ENCODE data around the gene TLE4. TPM values are rescaled to one million over a fixed set of nuclear protein-coding genes. Genes with fewer than 3 reads are reported as not detected.

Gene TLE4
- polyA plus RNA-seq, 1 donor (not counting 4 experiments of a cell fraction or from before 2014, with no cell fraction given), result 14.7 TPM

DNA sequence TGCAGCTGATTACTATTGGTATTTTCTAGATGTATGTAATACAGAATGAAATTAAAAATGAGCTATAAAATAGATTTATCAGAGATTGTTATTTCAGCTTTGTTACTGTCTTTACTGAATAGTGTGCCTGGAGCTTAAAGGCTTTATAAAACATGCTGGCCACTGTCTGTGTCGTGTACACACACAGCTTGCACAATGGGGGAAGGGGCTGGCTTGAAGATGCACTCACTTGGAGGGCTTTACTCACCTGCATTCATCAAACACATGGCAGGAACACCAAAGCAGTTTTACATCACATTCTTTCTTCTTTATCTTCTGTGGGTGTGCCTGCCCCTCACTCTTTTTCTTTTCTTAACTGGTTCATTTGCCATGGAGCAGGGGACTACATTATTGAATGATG is 60.9 kb downstream of the TLE4 start:
- dilution Hi-C loops (cut with MboI; ENCODE audit: extremely low pct_ligation_motif_present, low sequenced_read_pairs), result no loop called here
- Histone ChIP-seq H3K27me3 (ENCODE audit: control insufficient read depth, extremely low read depth, insufficient read depth, low read length) (no peaks in the 10 kb centered on the region), H3K4me3 (ENCODE audit: control insufficient read depth in 2 of 3, extremely low read depth in 1 of 3, insufficient read depth in 2 of 3, low read depth in 1 of 3, low read length in 3 of 3) (no peak overlapping the region), H4K20me1 (ENCODE audit: control insufficient read depth, extremely low read depth, insufficient read depth, low read length) (no peaks in the 10 kb centered on the region), H3K36me3 (ENCODE audit: control insufficient read depth in 2 of 2, extremely low read depth in 1 of 2, insufficient read depth in 2 of 2, low read length in 2 of 2) (no peaks in the 10 kb centered on the region), H3K9me3 (ENCODE audit: control insufficient read depth, low read depth, low read length) (no peaks in the 10 kb centered on the region), H3K4me2 (ENCODE audit: control insufficient read depth, extremely low read depth, insufficient read depth, low read depth, low read length) (no peak overlapping the region), H3K9ac (ENCODE audit: control insufficient read depth, extremely low read depth, insufficient read depth, low read length) (no peak overlapping the region), H3K9me1 (ENCODE audit: control insufficient read depth, extremely low read depth, insufficient read depth, low read length) (no peaks in the 10 kb centered on the region), H3K27ac (ENCODE audit: control insufficient read depth, insufficient read depth, low read length) (no peak overlapping the region), H2AFZ (ENCODE audit: control insufficient read depth, low read length) (no peak overlapping the region), H3K4me1 (ENCODE audit: control insufficient read depth, extremely low read depth, insufficient read depth, low read length) (no peaks in the 10 kb centered on the region), H3K79me2 (ENCODE audit: control insufficient read depth, insufficient read depth, low read length) (no peaks in the 10 kb centered on the region)
- TF ChIP-seq, protein P1, sequence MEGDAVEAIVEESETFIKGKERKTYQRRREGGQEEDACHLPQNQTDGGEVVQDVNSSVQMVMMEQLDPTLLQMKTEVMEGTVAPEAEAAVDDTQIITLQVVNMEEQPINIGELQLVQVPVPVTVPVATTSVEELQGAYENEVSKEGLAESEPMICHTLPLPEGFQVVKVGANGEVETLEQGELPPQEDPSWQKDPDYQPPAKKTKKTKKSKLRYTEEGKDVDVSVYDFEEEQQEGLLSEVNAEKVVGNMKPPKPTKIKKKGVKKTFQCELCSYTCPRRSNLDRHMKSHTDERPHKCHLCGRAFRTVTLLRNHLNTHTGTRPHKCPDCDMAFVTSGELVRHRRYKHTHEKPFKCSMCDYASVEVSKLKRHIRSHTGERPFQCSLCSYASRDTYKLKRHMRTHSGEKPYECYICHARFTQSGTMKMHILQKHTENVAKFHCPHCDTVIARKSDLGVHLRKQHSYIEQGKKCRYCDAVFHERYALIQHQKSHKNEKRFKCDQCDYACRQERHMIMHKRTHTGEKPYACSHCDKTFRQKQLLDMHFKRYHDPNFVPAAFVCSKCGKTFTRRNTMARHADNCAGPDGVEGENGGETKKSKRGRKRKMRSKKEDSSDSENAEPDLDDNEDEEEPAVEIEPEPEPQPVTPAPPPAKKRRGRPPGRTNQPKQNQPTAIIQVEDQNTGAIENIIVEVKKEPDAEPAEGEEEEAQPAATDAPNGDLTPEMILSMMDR (optimal IDR thresholded peaks at IDR 0.05 in 1 of 3, IDR thresholded peaks at IDR 0.05 in 1 of 3, conservative IDR thresholded peaks at IDR 0.05 in 1 of 3; ENCODE audit: extremely low read depth in 1 of 3, insufficient read depth in 2 of 3, low read length in 3 of 3), result no peak
- TF ChIP-seq EZH2 (IDR thresholded peaks at IDR 0.05; ENCODE audit: low read length), result no peak
- DNase-seq (ENCODE audit: low read depth, low spot score), result no peak
- no peak for FAIRE-seq

DNA sequence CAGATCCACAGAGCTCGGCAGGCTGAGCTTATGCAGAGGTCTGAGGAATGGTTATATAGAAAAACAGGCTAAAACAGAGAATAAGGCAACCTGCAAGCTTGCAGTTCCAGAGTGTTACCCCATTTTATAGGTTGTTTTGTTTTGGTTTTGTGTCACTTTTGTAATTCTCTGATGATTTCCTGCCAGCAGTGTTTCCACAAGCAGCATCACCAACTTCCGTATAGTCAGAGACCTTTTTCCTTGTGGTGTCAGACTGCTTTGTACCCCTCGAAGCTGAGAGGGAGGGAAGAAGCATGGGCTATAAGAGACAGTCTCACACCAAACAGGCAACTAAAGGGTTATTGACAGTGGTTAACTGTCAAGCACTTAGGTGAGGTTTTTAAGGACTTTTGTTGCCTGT is 61.8 kb downstream of the TLE4 start:
- DNase-seq (ENCODE audit: low read depth, low spot score) (no peak), FAIRE-seq (no peak)
- H2AFZ ChIP-seq (ENCODE audit: control insufficient read depth, low read length), result no peak overlapping the region
- H3K9ac ChIP-seq (ENCODE audit: control insufficient read depth, extremely low read depth, insufficient read depth, low read length), result no peak overlapping the region
- dilution Hi-C loops (cut with MboI; ENCODE audit: extremely low pct_ligation_motif_present, low sequenced_read_pairs), result no loop called here
- TF ChIP-seq, protein P1 (optimal IDR thresholded peaks at IDR 0.05 in 1 of 3, IDR thresholded peaks at IDR 0.05 in 1 of 3, conservative IDR thresholded peaks at IDR 0.05 in 1 of 3; ENCODE audit: extremely low read depth in 1 of 3, insufficient read depth in 2 of 3, low read length in 3 of 3), result no peak
- TF ChIP-seq EZH2 (IDR thresholded peaks at IDR 0.05; ENCODE audit: low read length), result no peak
- H3K27ac ChIP-seq (ENCODE audit: control insufficient read depth, insufficient read depth, low read length), result no peak overlapping the region
- H4K20me1 ChIP-seq (ENCODE audit: control insufficient read depth, extremely low read depth, insufficient read depth, low read length), result no peaks in the 10 kb centered on the region
- no peaks in the 10 kb centered on the region for H3K9me3 ChIP-seq (ENCODE audit: control insufficient read depth, low read depth, low read length)
- H3K27me3 ChIP-seq (ENCODE audit: control insufficient read depth, extremely low read depth, insufficient read depth, low read length), result no peaks in the 10 kb centered on the region
- H3K4me1 ChIP-seq (ENCODE audit: control insufficient read depth, extremely low read depth, insufficient read depth, low read length), result no peaks in the 10 kb centered on the region
- H3K4me3 ChIP-seq (ENCODE audit: control insufficient read depth in 2 of 3, extremely low read depth in 1 of 3, insufficient read depth in 2 of 3, low read depth in 1 of 3, low read length in 3 of 3), result no peak overlapping the region
- H3K4me2 ChIP-seq (ENCODE audit: control insufficient read depth, extremely low read depth, insufficient read depth, low read depth, low read length), result no peak overlapping the region
- H3K36me3 ChIP-seq (ENCODE audit: control insufficient read depth in 2 of 2, extremely low read depth in 1 of 2, insufficient read depth in 2 of 2, low read length in 2 of 2), result no peaks in the 10 kb centered on the region
- no peaks in the 10 kb centered on the region for H3K79me2 ChIP-seq (ENCODE audit: control insufficient read depth, insufficient read depth, low read length)
- no peaks in the 10 kb centered on the region for H3K9me1 ChIP-seq (ENCODE audit: control insufficient read depth, extremely low read depth, insufficient read depth, low read length)

Data from keratinocyte (primary cell).